Measurements from ENCODE around the gene NIN.
A peak's percentile ranks its signal among the peaks of the same experiment; 100 is the strongest.
"Not testable (repeated sequence)": the region's sequence is repeated elsewhere in the genome, so short reads cannot be mapped to it uniquely, and the experiment has no call there.

NIN gene

DNA sequence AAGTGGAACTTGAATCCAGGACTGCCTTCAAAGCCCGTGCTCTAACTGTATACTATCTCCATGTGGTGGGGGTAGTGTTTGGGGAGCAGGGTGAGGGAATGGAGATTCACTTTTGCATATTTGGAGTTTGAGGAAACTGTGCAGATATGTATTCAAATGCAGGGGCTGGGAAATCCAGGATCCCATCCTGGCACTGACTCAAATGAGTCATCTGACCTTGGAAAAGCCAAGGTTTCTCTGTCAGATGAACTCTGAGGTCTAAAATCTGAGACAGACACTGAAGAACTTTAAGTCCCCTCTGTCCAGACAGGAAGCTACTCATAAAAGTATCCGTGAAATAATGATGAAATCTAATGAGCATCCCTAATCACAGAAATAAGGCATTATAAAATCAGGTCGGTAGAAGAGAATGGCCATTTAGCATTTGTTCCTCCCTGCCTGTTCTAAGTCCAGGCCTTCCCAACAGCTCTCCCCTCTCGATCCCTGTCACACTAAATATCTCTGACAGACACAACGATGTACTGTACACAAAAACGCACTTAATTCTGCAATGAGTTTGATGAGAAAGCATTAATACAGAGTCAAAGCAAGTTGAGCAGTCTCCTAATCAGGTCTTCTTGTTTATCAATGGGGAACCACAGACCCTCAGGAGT lies 14.4 kb downstream of the NIN start:
- DNase-seq (ENCODE audit: low read depth), result peak; percentile 80

DNA sequence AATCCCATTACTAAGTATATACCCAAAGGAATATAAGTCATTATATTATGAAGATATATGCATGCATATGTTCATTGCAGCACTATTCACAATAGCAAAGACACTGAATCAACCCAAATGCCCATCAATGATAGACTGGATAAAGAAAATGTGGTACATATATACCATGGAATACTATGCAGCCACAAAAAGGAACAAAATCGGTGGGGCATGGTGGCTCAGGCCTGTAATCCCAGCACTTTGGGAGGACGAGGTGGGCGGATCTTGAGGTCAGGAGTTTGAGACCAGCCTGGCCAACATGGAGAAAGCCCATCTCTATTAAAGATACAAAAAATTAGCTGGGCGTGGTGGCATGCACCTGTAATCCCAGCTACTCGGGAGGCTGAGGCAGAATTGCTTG lies 15.4 kb downstream of the NIN start:
- not testable (repeated sequence) for DNase-seq (ENCODE audit: low read depth)

DNA sequence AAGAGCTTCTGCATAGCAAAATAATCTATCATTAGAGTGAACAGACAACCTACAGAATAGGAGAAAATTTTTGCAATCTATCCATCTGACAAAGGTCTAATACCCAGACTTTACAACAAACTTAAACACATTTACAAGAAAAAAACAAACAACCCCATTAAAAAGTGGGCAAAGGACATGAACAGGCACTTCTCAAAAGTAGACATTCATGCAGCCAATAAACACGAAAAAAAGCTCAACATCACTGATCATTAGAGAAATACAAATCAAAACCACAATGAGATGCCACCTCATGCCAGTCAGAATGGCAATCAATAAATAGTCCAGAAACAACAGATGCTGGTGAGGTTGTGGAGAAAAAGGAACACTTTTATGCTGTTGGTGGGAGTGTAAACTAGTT lies 15.9 kb downstream of the NIN start:
- DNase-seq (ENCODE audit: low read depth), result not testable (repeated sequence)

DNA sequence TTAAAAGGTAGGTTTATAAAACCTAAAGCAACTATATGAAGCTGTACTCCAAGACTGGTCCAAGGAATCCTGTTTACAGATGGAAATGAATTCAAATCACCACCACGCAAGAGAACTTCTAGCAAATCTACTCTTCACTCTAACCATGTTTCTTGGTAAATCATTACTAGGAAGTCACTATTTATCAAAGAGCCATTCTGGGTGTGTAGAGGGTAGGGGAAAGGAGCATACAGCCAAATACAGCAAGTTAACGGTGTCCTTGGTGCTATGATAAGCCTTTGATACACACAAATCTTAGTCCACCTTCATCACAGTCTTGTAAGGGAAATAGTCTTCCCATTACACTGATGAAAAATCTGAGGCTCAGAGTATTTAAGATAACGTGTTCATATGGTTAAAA lies 16.8 kb downstream of the NIN start:
- DNase-seq (ENCODE audit: low read depth), result no peak

DNA sequence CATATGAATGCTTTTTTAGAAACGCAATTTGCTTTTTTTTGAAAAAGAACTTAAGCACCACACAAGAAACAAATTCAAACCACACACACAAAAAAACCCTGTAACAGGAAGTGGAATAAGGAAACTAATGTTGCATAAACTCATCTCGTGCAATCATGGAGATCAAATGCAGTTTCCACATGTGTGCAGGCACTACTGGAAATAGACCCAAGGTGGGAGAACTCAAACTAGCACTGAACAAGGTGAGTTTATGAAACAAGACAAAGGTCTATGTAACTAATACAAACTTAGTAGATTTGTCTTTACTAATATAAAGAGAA lies 17.5 kb downstream of the NIN start:
- no peak for DNase-seq (ENCODE audit: low read depth)

DNA sequence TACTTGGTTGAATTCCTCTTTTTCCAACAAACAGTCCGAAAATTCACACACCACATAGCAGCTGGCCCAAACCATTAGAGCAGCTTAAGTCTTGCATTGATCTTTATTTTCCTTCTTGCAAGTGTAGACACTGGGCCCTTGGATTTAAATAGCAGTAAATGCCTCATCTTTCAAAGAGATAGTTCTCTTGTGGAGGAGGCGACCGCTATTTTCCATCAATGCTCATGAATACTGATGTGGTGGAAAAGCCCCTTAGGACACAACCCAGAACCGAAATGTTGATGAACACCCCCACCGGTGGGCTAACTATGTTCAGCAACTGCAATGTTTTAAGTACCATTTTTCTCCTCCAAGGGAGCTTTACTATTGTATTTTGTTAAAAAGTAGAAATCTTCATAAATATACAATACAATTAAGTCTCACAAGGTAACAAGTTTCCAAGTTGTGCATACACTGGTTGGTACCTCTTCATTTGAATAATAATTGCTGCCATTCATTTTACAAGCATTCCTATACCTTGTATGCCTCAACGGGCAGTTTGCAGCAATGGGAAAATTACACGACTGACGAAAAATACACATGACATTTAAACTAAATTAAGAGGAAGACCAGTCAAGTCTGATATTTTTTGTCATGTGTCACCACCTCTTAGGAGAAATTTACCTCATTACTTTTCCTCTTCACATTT lies 18.0 kb downstream of the NIN start:
- DNase-seq (ENCODE audit: low read depth), result no peak

DNA sequence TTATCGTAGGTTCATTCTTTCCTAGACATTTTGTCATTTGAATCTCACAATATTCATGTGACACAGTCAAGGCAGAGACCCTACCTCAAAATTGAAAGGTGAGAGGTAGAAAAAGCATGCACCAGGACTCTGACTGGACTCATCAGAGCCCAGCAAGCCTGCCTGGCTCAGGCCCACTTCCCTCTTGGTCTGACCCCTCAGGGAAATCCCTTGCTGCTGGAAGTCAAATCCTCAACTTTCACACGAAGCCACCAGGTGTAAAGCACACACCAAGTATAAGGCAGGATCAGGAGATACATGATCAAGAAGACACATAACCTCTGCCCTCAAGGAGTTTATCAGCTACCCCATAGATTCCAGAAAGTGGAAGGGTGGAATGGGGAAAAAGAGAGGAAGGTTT lies 18.8 kb downstream of the NIN start:
- DNase-seq (ENCODE audit: low read depth), result no peak

DNA sequence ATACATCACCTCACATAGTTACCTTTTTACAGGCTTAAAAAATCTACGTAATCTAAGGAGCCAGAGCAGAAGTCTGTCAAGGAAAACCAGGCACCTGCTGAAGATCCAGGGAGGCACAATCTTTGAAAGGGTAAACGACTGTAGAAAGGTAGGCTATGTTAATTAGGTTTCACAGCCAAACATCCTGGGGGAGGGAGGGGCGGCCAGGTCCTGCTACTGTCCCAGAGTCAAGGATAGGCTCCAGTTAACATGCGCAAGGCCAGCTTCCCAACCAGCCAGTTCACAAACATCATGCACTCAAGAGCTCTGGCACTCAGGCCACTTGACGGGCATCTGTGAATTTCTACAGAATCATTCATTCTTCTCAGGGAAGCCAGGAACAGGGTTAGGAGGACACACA lies 22.9 kb downstream of the NIN start:
- DNase-seq (ENCODE audit: low read depth), result no peak

DNA sequence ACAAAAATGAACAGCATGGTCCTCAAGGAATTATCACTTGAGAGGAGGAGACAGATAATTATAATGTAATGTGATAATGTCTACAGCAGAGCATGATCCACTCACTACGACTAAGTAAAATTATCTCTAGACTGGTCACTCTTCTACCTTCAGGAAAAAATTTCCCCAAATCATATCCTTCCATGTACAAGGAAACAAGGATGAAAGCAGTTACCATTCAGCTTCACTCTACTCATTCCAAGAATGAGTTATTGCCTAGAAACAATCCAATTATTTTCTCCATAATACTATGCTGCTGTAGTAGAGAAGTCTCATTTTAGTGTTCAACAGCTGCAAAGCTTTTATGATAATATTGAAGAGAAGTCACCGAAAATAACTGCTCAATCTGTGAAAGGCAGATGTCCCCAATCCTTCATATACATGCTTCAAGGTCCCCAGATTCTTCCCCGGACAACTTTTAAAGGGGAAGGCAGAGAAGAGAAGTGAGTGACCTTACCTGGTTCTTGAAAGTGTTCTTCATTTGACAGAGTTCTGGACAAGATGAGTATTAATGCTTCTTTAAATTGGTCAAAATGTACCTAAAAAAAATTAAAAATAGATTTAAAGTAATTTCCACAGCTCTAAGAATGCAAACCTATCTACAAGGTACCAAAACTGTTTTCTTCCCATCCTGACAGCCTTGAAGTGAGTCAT lies 24.6 kb downstream of the NIN start:
- no peak for DNase-seq (ENCODE audit: low read depth)

DNA sequence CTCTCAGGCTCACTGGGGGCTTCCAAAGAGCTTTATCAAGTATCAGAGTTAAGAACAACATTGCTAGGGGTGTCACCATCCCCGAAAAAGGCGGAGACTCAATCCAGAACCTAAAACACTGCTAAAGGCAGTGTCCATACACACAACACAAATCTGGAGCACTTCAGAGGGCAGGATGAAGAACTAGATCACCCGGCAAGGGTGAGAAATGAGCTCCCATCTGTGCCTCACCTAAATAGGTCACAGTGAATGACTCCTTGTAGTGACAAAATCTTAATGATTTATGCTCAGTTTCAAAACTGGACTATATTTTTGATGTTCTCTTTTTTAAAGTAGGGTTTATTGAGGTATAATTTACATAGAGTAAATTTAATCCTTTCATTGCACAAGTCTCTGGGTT lies 25.6 kb downstream of the NIN start:
- no peak for DNase-seq (ENCODE audit: low read depth)

DNA sequence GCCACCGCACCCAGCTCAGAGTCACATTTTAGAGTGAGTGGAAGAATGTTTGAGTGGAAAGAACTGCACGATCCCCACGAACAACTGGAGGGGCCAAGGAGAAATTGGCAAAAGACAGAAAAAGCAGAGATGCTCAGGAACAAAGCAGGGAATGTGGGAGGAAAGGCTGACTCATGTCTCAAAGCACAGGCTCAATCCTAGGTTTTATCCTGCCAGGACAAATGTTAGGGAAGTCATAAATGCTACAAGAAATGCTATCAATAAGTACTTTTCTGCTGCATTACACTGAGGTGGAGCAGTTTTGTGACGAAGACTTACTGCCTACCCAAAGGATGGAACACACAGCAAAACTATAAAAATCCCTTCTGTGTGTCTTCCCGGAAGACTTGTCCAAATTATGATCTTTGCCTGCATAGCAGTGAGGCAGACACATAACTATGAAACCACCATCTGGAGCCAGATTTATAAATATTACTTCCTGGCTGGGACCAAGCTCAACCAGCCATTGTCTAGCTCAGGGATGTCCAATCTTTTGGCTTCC lies 26.7 kb downstream of the NIN start:
- DNase-seq (ENCODE audit: low read depth), result peak; percentile 85

DNA sequence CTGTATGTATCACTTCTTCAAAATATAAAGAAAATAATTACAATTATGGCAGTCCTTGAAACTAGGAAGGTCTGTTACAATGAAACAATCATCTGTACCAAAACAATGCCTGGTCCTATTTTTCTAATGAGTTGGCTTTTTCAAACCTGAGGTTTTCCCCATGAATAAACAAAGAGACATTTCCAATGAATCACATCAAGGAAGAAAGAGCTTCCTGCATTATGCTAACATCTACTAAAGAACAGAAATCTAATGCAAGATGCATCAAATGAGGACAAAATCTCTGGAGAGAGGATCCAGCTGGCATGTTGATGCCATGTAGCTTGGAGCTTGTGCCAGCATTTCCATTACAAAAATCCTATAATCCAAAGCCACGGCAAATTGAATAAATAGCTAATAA lies 29.3 kb downstream of the NIN start:
- DNase-seq (ENCODE audit: low read depth), result peak; percentile 71

DNA sequence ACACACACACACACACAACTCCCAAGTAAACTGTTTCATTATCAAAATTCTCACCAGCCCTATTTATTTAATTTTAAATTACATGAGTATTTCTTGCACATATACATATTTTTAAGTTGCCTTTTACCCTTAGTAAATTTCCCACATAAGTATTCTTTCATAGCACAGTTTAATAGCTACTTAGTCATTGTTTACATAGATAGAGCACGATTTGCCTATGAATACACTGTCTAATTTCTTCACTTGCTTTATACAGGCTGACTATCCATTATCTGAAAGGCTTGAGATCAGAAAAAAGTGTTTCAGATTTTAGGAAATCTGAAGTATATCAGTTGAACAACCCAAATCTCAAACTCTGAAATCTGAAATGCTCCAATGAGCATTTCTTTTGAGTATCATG lies 30.9 kb downstream of the NIN start:
- peak; percentile 76 for DNase-seq (ENCODE audit: low read depth)

DNA sequence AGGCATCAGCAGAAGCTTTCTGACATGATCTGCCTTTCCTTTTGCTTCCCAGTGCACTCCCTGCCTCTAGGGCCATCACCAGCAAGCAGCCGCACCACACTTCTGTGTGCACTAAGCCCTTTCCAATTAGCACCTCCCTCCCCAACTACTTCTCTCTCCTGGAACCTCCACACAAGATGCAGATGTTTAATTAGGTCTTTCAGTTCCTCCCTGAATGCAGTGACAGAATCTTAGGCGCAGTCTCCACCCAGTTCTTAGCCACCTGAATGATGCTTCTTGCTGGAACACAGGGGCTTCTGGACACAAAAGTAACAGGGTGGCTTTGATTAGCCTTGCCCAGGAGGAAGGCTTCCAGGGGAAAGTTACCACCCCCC lies 32.9 kb downstream of the NIN start:
- DNase-seq (ENCODE audit: low read depth), result no peak

DNA sequence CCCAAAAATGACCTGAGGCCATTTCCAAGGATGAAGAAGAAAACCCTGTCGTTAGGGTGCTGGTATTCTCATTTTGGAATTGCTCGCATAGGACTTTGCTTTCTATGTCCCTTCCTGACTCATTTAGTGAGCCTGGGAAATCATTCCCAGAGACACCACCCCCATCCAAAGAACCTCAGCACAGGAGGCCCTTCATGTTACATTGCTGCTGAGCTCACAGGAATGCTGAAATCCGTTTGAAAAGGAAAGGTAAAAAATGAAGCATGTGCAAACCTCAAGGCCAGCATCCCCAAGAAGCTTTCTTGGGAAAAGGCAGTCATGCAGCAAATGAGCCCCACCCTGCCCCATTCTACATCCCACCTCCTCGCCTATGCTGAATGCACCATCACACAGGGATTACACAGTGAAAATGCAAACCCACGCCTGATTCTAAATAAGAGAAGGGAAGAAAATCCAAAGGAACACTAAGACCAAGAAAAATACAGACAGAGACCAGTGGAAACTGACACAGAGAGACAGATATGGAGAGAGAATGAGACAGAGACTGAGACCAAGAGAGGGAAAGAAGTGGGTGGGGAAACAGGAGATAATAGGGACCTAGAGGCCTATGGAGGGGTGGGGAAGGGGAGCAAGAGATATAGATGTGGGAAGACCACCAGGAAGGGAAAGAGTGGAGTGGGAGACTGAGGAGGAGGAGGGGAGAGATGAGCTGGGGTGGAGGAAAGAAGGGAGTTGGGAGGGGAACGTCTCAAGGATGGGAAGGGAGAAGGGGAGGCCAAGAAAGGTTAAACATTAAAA lies 33.5 kb downstream of the NIN start:
- peak; percentile 55 for DNase-seq (ENCODE audit: low read depth)

DNA sequence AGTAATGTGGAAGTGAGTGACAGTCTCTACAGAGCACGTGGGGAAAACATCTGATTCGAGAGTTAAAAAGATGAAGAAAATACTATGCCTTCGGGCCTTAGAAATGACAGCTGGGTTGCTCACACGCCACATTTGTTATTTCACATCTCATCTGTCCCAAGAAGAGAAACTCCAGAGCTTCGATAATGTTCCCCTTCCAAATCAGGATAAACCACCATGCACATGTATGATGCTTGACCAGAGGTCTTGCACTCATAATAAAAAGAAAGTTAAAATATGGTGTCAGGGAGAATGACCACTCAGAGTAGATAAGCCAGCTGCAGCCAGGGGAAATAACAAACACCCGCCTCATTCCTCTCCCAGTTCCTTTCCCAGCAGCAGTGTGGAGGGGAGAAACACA lies 34.6 kb downstream of the NIN start:
- DNase-seq (ENCODE audit: low read depth), result peak; percentile 37

DNA sequence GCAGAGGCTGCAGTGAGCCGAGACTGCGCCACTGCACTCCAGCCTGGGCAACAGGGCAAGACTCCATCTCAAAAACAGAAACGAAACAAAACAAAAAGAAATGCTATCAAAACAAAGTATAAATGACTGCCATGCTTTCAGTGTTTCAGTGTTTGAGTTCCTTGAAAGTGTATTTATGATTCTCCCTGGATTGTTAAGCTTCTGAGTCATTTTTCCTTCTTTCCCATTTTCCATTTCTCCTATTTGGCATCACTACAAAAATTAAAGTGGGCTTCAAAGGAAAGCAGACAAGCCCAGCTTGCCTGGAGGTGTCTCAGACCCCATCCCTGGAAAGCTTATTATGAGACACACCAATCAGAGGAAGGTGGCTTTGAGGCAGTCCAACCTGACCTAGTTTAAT lies 35.1 kb downstream of the NIN start:
- peak; percentile 46 for DNase-seq (ENCODE audit: low read depth)

DNA sequence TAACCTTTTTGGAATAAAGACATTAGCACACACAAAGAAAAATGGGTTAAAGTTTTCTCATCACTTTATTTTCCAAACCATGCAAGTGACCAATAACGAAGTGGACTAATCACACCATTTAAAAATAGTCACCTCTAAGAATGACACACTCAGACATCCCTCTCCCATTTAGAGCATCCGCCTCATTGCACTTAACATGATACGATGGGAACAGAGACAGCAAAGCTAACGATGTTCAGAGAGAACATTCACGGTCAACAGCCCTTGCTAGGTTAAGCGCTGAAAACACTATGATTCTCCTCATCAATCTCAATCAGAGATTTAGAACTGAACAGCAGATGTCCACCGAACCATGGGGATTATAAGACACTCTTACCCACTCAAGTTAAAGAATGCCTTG lies 35.8 kb downstream of the NIN start:
- DNase-seq (ENCODE audit: low read depth), result no peak

DNA sequence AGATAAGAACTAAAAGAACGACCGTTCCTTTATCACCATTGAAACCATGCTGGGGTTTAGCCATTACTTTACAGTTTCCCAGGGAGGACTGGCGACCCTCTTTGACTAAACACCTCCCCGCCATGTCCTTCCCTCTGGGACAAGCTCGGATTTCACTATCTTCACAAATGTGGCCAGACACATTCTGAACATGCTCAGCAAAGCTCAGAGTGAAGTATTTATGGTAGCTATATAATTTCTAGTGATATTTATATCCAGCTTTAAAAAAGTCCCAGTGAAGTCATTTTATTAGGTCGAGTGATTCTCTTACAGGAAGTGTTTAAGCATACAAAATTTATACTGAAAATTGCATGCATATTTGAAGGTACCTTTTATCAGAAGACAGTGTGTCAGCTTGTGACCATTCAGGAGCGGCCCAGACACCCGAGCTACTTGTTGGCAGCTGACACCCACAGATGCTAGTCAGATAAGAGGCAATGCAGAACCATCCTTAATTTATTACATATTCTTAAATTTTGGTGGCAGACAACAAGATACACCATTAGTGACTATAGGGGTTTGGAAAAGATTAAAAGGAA lies 36.8 kb downstream of the NIN start:
- peak; percentile 60 for DNase-seq (ENCODE audit: low read depth)

DNA sequence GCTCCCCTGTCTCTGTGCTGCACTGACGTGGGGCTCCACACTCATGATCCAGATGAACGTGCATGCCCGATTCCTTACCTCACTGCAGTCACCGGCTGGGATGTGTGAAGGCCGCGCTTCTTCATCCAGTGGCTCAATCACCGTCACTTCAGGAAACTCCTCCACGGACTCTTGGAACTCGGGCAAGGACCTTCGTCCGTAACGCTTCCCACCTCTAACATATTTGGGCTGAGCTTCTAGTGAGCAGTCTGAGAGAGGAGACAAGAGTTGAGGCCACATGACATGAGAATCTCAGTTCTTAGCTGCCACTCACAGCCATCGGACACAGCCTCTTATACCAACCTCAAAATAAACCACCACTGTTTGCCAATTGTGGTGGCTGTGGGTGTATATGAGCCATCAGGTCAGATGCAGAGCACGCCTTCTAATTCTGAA lies 38.3 kb downstream of the NIN start:
- DNase-seq (ENCODE audit: low read depth), result no peak

DNA sequence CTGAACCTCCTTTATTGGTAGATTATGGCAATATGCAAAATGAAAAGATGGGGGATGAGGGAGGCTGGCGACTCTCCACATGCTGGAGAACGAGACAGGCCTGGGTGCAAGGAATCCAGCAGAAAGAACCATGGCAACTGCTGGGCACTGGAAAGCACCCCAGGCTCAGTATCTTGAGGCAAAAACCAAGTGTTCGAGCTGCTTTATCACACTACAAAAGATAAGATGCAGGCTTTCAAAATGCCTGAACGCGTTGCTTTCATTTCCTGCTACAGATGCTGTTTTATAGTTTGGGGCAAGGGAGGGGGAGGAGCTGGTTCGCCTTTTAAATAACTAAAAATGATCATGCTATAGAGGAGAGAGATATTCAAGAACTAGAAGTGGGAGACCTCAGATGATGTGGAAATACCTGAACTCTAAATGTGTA lies 38.9 kb downstream of the NIN start:
- no peak for DNase-seq (ENCODE audit: low read depth)

DNA sequence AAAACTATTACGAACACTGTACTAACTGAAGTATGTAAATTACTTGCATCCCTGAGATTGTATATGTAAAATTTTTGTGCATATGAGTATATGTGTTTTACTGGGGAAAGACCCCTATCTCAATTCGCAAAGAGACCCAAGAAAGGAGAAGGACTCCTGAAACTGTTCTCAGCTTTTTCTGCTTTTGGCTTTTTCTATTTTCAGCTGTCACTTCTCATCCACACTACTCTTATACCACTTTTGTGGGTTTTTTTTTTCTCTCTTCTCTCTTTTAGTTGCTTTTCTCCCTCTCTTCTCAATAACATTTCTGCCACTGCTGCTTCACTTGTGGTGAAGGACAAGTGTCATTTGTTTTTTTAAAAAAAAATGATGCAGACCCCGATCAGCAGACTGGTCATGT lies 39.8 kb downstream of the NIN start:
- no peak for DNase-seq (ENCODE audit: low read depth)

Measured in EH (cell line).